ENCODE results near the gene MEG3.

MEG3 gene

GRCh38 chr14:100851586-100851916, 25.6 kb downstream of the MEG3 start:
- no peak for DNase-seq

DNA sequence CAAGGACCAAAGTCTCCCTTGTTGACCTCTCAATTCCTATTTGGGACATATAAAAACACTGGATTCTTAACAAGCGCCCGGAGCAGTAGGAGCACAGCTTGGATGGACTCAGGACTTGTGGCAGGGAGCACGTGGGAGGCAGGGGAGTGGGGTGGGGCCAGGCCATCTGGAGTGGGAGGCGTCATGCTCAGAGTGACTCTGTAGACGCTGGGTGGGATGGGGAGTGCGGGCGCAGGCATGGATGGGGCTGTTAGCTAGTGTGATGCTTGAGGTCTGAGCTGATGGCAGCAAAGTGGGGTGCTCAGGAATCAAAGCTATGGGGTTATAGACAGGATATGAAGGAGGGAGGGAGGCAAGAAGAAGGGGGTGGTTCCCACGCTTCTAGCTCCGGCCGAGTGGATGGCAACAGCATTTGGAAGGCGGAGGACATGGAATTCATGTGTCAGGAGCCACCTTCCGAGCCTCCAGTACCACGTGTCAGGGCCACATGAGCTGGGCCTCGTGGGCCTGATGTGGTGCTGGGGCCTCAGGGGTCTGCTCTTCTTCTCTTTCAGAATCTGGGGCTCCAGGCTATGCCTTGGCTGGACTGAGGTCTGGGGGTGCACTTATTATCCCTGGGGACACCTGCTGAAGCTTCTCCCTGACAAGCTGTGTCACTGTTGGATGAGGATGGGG, 26.2 kb downstream of the MEG3 start:
- no peak for DNase-seq

GRCh38 chr14:100854435-100854834, 28.5 kb downstream of the MEG3 start:
- no peak for DNase-seq

DNA sequence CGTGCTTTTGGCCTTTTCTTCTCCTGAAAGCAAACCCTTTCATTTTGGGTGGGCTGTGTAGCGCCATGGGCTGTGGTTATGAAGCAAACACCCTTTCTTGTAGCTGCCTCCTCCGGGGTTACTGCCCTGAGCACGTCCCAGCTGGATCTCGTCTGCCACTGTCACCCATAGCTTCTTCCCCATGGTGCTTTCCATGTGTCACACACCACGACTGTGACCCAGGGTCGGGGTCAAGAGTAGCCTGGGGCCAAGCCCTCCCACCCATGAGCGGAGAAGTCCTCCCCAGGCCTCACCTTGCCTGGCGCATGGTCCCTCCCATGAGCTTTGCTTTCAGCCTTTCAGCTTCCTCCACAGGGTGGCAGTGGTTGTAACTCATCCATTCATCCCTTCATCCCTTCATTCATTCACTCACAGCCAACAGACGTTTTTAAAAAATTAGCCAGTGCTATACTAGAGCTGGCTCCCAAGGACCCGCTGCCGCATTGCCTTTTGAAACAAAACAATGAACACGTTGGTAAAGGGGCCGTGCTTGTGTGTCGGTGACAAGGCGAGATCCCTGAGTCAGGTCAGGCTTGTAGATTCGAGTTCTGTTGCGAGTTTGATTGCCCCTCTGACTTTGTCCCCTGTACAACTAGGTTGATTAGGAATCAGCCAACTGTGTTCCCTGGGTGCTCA, 29.5 kb downstream of the MEG3 start:
- no peak for DNase-seq

DNA sequence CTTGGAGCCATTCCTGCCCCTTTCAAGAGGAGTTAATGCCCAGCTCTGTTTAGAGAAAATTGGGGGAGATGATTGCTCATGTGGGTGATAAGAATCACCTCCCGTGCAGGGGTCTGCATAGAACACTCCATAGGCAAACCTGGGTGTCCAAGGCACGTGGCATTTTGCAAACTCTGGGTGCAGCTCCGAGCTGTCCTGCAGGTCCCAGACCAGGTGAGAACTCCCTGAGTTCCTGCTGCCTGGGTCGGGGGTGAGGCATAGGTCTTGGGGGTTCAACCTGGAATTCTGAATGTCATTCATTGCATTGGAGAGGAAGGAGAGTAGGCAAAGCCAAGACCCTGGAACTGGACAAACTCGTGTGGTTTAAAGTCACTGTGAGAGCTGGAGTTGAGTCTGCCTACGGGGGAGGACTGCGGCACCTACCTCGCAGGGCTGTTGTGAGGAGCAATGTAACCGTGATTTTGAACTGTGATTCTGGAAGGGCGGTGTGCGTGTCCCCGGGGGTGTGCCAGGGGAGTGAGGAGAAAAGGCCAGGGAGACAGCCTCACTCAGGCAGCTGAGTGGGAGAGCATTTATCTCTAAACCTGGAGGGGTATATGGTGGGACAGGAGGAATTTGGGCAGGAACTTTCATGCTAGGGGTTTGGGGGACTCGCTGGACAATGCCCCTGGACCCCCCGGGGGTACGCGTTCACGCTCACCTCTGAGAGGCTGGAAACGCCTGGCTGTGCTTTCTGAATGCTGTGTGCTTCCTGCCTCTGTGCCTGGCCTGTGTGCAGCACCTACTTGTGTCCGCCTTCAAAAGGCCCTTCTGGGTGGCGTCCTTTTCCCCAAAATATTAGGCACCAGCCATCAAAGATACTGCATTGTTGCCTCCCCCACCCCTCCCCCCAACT, 30.4 kb downstream of the MEG3 start:
- DNase-seq: no peak

- DNase-seq: no peak
These were observed 31.5 kb downstream of the MEG3 start for GRCh38 chr14:100857233-100857922.

- DNase-seq: no peak
These were observed 32.3 kb downstream of the MEG3 start for GRCh38 chr14:100857923-100858837.

GRCh38 chr14:100858838-100859220, 32.9 kb downstream of the MEG3 start:
- DNase-seq: no peak

GRCh38 chr14:100859781-100860180, 33.9 kb downstream of the MEG3 start:
- DNase-seq: no peak

DNA sequence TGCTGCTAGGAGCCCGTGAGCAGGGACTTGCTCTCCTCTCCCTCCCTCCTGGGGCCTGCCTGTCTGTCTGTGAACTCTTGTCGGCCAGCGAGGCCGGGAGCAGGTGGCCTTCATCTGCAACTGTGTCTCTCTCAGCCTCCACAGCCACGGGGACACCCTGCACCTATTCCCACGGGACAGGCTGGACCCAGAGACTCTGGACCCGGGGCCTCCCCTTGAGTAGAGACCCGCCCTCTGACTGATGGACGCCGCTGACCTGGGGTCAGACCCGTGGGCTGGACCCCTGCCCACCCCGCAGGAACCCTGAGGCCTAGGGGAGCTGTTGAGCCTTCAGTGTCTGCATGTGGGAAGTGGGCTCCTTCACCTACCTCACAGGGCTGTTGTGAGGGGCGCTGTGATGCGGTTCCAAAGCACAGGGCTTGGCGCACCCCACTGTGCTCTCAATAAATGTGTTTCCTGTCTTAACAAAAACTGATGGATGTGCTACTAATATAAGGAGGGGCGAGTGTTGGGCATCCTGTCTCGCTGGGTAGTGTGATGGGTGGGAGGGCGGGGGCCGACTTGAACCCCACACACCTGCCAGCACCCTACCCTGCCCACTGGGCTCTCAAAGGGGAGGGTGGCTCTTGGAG, 34.8 kb downstream of the MEG3 start:
- no peak for DNase-seq

DNA sequence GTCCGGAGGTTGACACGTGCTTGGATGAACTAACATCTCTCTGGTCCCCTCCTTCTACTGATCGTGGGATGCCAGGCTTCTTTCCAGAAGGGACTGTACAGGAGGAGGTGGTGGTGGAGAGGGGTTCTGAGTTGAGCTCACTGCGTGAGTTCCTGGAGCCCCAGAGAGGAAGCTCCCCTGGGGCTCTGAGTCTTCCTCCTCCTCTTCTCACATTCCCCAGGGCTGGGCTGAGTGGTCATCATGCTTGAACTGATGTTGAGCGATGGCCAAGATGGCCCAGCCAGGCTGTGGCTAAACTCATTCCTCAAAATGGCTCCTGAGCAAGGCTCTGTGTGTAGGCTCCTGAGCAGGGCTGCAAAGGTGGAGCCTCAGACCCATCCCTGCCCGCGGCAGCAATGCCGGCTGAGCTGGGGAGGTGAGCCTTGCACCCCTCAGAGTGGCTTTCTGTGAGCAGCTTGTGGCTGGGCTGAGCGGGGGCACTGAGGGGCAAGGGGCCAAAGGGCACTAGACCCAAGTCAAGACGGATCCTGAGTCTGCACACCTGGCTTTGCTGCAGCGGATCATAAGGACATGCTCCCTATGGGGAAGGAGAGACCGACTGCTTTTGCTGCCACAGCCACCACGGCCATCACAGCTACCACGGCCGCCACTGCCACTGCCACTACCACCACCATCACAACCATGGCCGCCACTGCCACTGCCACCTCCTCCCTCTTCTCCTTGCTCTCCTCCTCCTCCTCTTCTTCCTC, 35.4 kb downstream of the MEG3 start:
- no peak for DNase-seq

DNA sequence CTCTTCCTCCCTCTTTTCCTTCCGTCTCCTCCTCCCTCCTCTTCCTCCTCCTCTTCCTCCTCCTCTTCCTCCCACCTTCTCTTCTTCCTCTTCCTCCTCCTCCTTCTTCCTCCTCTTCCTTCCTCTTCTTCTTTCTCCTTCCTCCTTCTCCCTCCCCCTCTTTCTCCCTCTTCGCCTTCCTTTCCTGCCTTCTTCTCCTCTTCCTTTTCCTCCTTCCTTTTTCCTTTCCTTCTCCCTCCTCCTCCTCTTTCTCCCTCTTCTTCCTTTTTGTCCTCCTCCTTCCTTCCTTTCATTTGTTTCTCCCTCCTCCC, 36.0 kb downstream of the MEG3 start:
- DNase-seq: no peak

GRCh38 chr14:100862277-100862676, 36.4 kb downstream of the MEG3 start:
- DNase-seq: no peak

DNA sequence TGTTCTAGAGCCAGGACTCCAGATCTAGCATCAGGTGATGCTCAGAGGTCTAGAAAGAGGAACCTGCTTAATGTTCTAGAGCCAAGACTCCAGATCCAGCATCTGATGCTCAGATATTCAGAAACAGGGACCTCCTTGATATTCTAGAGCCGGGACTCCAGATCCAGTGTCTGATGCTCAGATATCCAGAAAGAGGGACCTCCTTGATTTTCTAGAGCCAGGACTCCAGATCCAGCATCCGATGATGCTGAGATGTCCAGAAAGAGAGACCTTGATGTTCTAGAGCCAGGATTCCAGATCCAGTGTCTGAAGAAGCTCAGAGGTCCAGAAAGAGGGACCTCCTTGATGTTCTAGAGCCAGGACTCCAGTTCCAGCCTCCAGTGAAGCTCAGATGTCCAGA, 36.9 kb downstream of the MEG3 start:
- DNase-seq: no peak

- DNase-seq: no peak
These were observed 38.3 kb downstream of the MEG3 start for GRCh38 chr14:100864206-100864605.

GRCh38 chr14:100864960-100865681, 39.2 kb downstream of the MEG3 start:
- no peak for DNase-seq

DNA sequence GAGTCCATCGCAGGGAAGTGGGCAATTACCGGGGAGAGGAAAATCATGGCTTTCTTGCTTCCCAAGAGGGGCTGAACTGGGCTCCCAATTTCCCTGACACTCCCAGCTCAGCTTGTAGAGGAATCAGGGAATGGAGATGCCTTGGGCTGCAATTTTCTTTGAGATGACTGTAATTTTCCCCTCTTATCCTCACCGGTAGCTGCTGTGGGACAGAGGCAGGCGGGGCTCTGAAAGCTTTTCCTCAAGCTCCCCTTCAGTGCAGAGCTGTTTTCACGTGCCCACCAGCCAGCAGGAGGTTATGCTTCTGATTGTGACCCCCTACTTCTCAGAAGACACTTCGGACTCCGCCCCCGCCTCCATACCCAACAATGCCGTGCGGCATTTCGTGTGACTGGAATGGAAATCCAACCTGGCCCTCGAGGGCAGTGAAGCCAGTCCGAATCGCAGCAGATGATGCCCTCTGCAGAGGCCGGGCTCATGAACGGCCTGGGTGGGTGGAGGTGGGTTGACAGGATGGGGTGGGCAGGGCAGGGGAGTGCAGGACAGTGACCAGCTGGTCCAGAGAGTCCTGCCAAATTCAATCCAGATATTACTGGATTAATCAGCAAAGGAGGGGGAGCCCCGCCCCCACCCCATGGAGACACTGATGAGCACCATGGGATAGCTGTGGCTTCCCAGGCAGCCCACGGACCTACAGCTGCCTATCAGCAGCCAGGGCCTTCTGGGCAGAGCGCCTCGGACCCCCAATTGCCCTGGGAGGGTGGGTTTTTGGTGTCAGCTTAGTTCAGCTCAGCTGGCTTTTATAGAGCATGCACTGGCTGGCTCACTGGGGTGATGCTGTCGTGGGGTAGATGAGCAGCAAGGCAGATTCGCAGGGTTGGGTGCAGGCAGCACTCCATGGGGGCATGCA, 40.0 kb downstream of the MEG3 start:
- no peak for DNase-seq

- DNase-seq: no peak
These were observed 41.0 kb downstream of the MEG3 start for GRCh38 chr14:100866666-100867630.

Measured in effector CD8-positive, alpha-beta T cell (primary cell).